ENCODE measurements around the gene ADGRG3. TPM values are rescaled to one million over a fixed set of nuclear protein-coding genes. Genes with fewer than 3 reads are reported as not detected.

The ADGRG3 gene
- total and polyA plus RNA-seq, 9 donors, result 0.04 to 1.1 (median 0.21) TPM

DNA sequence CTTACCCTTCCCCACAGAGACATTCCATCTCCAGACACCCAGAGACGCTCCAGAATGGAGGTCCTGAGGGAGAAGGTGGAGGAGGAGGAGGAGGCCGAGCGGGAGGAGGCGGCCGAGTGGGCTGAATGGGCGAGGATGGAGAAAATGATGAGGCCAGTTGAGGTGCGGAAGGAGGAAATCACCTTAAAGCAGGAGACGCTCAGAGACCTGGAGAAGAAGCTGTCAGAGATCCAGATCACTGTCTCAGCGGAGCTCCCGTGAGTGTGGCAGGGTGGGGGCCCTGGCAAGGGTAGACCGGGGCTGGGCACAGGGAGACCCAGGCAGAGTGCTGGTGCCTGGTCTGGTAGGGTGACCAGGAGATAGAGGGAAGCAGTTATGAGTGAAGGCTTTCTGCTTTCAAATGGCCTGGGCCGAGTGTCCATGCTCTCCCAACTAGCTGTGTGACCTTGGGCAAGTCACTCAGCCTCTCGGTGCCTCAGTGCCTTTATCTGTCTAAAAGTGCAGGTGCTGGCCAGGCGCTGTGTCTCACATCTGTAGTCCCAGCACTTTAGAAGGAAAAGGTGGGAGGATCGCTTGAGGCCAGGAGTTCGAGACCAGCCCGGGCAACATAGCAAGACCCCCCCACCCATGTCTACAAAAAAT is 29.9 kb downstream of the ADGRG3 start:
- H3K27ac ChIP-seq (ENCODE audit: low read length), result no peak overlapping the region
- 87% methylated on average over 11 of the region's 17 CpGs for WGBS (ENCODE audit: insufficient coverage)
- no peaks in the 10 kb centered on the region for H3K9me3 ChIP-seq (replicated peaks; ENCODE audit: control insufficient read depth, low read depth, low read length)
- H3K4me3 ChIP-seq (ENCODE audit: low read length), result no peak overlapping the region
- H3K36me3 ChIP-seq (ENCODE audit: control insufficient read depth, insufficient read depth, low read length), result no peaks in the 10 kb centered on the region
- peaks cover 1% of the 10 kb centered on the region for H3K27me3 ChIP-seq (ENCODE audit: control insufficient read depth, insufficient read depth, low read length)
- no peak for DNase-seq
- peaks cover 7% of the 10 kb centered on the region for H3K4me1 ChIP-seq (ENCODE audit: control insufficient read depth, insufficient read depth, low read length)

- no peaks in the 10 kb centered on the region for H3K27me3 ChIP-seq (ENCODE audit: control insufficient read depth, insufficient read depth, low read length)
- no peaks in the 10 kb centered on the region for H3K9me3 ChIP-seq (replicated peaks; ENCODE audit: control insufficient read depth, low read depth, low read length)
- H3K4me3 ChIP-seq (ENCODE audit: low read length), result no peak overlapping the region
- no peaks in the 10 kb centered on the region for H3K36me3 ChIP-seq (ENCODE audit: control insufficient read depth, insufficient read depth, low read length)
- no peak for DNase-seq
- WGBS (ENCODE audit: insufficient coverage), result 80% methylated on average over 13 of the region's 16 CpGs
- H3K4me1 ChIP-seq (ENCODE audit: control insufficient read depth, insufficient read depth, low read length), result peaks cover 7% of the 10 kb centered on the region
- no peak overlapping the region for H3K27ac ChIP-seq (ENCODE audit: low read length)
Measured at GRCh38 chr16:57698812-57699405, 30.8 kb downstream of the ADGRG3 start.

- H3K36me3 ChIP-seq (ENCODE audit: control insufficient read depth, insufficient read depth, low read length), result no peaks in the 10 kb centered on the region
- peaks cover 7% of the 10 kb centered on the region for H3K4me1 ChIP-seq (ENCODE audit: control insufficient read depth, insufficient read depth, low read length)
- DNase-seq, result no peak
- no peaks in the 10 kb centered on the region for H3K9me3 ChIP-seq (replicated peaks; ENCODE audit: control insufficient read depth, low read depth, low read length)
- H3K4me3 ChIP-seq (ENCODE audit: low read length), result no peak overlapping the region
- WGBS (ENCODE audit: insufficient coverage), result 83% methylated on average over 2 of the region's 3 CpGs
- H3K27ac ChIP-seq (ENCODE audit: low read length), result no peak overlapping the region
- H3K27me3 ChIP-seq (ENCODE audit: control insufficient read depth, insufficient read depth, low read length), result no peaks in the 10 kb centered on the region
Measured at GRCh38 chr16:57699481-57699880, 31.4 kb downstream of the ADGRG3 start.

GRCh38 chr16:57699899-57700298 is 31.8 kb downstream of the ADGRG3 start:
- Histone ChIP-seq H3K4me1 (ENCODE audit: control insufficient read depth, insufficient read depth, low read length) (peaks cover 7% of the 10 kb centered on the region), H3K9me3 (replicated peaks; ENCODE audit: control insufficient read depth, low read depth, low read length) (no peaks in the 10 kb centered on the region), H3K27me3 (ENCODE audit: control insufficient read depth, insufficient read depth, low read length) (no peaks in the 10 kb centered on the region), H3K27ac (ENCODE audit: low read length) (no peak overlapping the region), H3K36me3 (ENCODE audit: control insufficient read depth, insufficient read depth, low read length) (no peaks in the 10 kb centered on the region), H3K4me3 (ENCODE audit: low read length) (no peak overlapping the region)
- WGBS (ENCODE audit: insufficient coverage), result 83% methylated on average over 7 of the region's 7 CpGs
- no peak for DNase-seq

DNA sequence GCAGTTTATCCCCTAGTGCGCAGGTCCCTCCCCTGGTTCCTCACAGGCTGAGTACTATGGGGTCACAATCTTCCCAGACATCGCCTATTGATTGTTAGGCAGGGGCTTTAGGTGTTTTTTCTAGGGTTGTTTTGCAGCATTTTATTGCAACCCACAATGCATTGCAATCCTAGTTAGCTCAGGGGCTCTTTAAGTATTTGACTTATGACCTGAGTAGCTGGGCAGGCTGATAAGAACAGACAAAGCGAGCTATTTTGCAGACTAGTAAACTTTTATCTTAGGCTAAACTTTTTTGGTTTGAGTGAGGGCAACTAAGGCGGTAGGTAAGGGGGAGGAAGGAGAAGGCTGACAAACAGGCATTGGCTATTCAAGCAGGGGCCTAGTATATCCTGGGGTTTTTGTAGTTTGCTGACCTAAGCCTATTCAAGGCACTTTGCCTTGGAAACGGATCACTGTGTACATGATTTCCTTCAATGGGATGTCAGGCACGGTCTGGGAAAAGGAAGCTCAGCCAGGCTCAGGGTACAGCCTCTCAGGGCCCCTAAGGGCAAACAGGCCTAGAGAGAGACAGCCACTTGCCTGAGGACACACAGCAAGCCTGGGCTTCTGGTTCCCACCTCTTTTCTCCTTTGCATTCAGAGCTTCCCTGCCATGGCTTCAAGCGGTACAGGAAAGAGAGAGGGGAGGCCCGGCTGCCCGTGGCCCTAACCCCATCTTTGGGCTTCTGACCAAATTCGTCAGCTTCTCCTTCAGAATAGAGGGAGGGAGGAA is 32.9 kb downstream of the ADGRG3 start:
- Histone ChIP-seq H3K27ac (ENCODE audit: low read length) (no peak overlapping the region), H3K27me3 (ENCODE audit: control insufficient read depth, insufficient read depth, low read length) (no peaks in the 10 kb centered on the region), H3K4me1 (ENCODE audit: control insufficient read depth, insufficient read depth, low read length) (peaks cover 7% of the 10 kb centered on the region), H3K4me3 (ENCODE audit: low read length) (no peak overlapping the region), H3K9me3 (replicated peaks; ENCODE audit: control insufficient read depth, low read depth, low read length) (no peaks in the 10 kb centered on the region), H3K36me3 (ENCODE audit: control insufficient read depth, insufficient read depth, low read length) (no peaks in the 10 kb centered on the region)
- 26% methylated on average over 4 of the region's 10 CpGs for WGBS (ENCODE audit: insufficient coverage)
- DNase-seq, result no peak

DNA sequence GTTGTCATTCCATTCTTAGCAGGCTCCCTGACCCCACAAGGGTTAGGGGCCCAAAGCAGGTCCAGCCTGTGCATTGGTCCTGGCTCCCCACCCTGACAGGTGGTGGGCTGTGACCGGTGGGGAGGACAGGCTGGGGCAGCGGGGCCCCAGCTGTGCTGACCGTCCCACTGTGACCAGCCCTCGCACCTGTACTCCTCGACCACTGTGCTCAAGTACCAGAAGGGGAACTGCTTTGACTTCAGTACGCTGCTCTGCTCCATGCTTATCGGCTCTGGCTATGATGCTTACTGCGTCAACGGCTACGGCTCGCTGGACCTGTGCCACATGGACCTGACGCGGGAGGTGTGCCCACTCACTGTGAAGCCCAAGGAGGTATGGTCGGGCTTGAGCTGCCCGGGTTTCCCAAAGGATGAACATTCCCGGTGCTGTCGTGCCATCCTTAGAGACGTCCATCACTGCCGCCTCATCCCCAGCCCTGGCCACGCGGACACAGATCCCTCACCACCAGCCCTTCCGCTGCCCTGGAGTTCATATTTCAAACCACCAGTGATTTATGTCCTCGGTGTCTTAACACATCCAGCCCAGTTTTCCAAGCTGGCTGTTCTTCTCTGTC is 33.8 kb downstream of the ADGRG3 start:
- H3K9me3 ChIP-seq (replicated peaks; ENCODE audit: control insufficient read depth, low read depth, low read length), result no peaks in the 10 kb centered on the region
- H3K27me3 ChIP-seq (ENCODE audit: control insufficient read depth, insufficient read depth, low read length), result no peaks in the 10 kb centered on the region
- peaks cover 7% of the 10 kb centered on the region for H3K4me1 ChIP-seq (ENCODE audit: control insufficient read depth, insufficient read depth, low read length)
- H3K4me3 ChIP-seq (ENCODE audit: low read length), result no peak overlapping the region
- H3K36me3 ChIP-seq (ENCODE audit: control insufficient read depth, insufficient read depth, low read length), result no peaks in the 10 kb centered on the region
- no peak overlapping the region for H3K27ac ChIP-seq (ENCODE audit: low read length)
- no peak for DNase-seq
- 68% methylated on average over 23 of the region's 23 CpGs for WGBS (ENCODE audit: insufficient coverage)

- 100% methylated on average over 1 of the region's 11 CpGs for WGBS (ENCODE audit: insufficient coverage)
- Histone ChIP-seq H3K27me3 (ENCODE audit: control insufficient read depth, insufficient read depth, low read length) (no peaks in the 10 kb centered on the region), H3K36me3 (ENCODE audit: control insufficient read depth, insufficient read depth, low read length) (no peaks in the 10 kb centered on the region), H3K9me3 (replicated peaks; ENCODE audit: control insufficient read depth, low read depth, low read length) (no peaks in the 10 kb centered on the region), H3K4me3 (ENCODE audit: low read length) (no peak overlapping the region), H3K4me1 (ENCODE audit: control insufficient read depth, insufficient read depth, low read length) (peaks cover 7% of the 10 kb centered on the region), H3K27ac (ENCODE audit: low read length) (no peak overlapping the region)
- DNase-seq, result no peak
Measured at GRCh38 chr16:57703416-57704010, 35.4 kb downstream of the ADGRG3 start.

- Histone ChIP-seq H3K27me3 (ENCODE audit: control insufficient read depth, insufficient read depth, low read length) (no peaks in the 10 kb centered on the region), H3K27ac (ENCODE audit: low read length) (no peak overlapping the region), H3K4me1 (ENCODE audit: control insufficient read depth, insufficient read depth, low read length) (peaks cover 7% of the 10 kb centered on the region), H3K36me3 (ENCODE audit: control insufficient read depth, insufficient read depth, low read length) (no peaks in the 10 kb centered on the region), H3K4me3 (ENCODE audit: low read length) (no peak overlapping the region), H3K9me3 (replicated peaks; ENCODE audit: control insufficient read depth, low read depth, low read length) (no peaks in the 10 kb centered on the region)
- no peak for DNase-seq
- 53% methylated on average over 3 of the region's 11 CpGs for WGBS (ENCODE audit: insufficient coverage)
Measured at GRCh38 chr16:57704011-57704904, 36.2 kb downstream of the ADGRG3 start.
